ENCODE data around the gene ME3. TPM values are rescaled to one million over a fixed set of nuclear protein-coding genes. Genes with fewer than 3 reads are reported as not detected.
A peak's percentile ranks its signal among the peaks of the same experiment; 100 is the strongest.
"Not testable (repeated sequence)": the region's sequence is repeated elsewhere in the genome, so short reads cannot be mapped to it uniquely, and the experiment has no call there.

The ME3 gene
- total RNA-seq, 4 donors from 2014 or later: 30.8 to 54.6 (median 36.7) TPM

DNA sequence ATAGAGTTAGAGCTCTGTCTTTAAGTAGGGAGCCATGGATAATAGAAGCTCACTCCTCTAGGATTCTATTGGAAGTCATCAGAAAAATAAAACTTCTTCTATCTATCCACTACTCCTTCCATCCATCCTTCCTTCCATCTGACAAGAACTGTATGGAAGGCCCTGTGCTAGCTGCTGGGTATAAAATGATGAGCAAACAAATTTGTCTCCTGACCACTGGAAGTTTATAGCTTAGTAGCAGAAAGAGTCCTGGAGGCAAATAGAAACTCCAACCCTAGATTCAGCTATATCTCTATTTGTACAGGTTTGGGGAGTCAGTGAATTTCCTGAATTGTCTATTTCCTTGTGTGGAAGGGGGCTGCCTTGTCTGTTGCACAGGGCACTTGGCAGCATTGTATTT is 136.6 kb downstream of the ME3 start:
- H3K4me1 ChIP-seq: no peaks in the 10 kb centered on the region
- DNase-seq (ENCODE audit: low spot score in 2 of 2): no peak
- peaks cover 0 to 5% (median 0%) of the 10 kb centered on the region in 4 donors for H3K9me3 ChIP-seq
- peaks cover 0 to 3% (median 0%) of the 10 kb centered on the region in 3 donors for H3K36me3 ChIP-seq
- no peak overlapping the region for H3K4me3 ChIP-seq
- H3K27me3 ChIP-seq: no peaks in the 10 kb centered on the region
- H3K27ac ChIP-seq: no peak overlapping the region
- TF ChIP-seq, protein P1, sequence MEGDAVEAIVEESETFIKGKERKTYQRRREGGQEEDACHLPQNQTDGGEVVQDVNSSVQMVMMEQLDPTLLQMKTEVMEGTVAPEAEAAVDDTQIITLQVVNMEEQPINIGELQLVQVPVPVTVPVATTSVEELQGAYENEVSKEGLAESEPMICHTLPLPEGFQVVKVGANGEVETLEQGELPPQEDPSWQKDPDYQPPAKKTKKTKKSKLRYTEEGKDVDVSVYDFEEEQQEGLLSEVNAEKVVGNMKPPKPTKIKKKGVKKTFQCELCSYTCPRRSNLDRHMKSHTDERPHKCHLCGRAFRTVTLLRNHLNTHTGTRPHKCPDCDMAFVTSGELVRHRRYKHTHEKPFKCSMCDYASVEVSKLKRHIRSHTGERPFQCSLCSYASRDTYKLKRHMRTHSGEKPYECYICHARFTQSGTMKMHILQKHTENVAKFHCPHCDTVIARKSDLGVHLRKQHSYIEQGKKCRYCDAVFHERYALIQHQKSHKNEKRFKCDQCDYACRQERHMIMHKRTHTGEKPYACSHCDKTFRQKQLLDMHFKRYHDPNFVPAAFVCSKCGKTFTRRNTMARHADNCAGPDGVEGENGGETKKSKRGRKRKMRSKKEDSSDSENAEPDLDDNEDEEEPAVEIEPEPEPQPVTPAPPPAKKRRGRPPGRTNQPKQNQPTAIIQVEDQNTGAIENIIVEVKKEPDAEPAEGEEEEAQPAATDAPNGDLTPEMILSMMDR (IDR thresholded peaks at IDR 0.05): no peak
- no peak for TF ChIP-seq POLR2A (IDR thresholded peaks at IDR 0.05)
- TF ChIP-seq EP300 (IDR thresholded peaks at IDR 0.05): no peak

- H3K27me3 ChIP-seq: no peaks in the 10 kb centered on the region
- TF ChIP-seq POLR2A (IDR thresholded peaks at IDR 0.05): no peak
- TF ChIP-seq, protein P1 (IDR thresholded peaks at IDR 0.05): no peak
- no peak for TF ChIP-seq EP300 (IDR thresholded peaks at IDR 0.05)
- H3K4me3 ChIP-seq: no peak overlapping the region
- peaks cover 0 to 20% (median 0%) of the 10 kb centered on the region in 4 donors for H3K9me3 ChIP-seq
- peaks cover 0 to 5% (median 0%) of the 10 kb centered on the region in 3 donors for H3K36me3 ChIP-seq
- H3K27ac ChIP-seq: peak overlapping the region in 2 of 4 donors; percentile 46 to 64
- peaks cover 0 to 23% (median 7%) of the 10 kb centered on the region in 4 donors for H3K4me1 ChIP-seq
- 57 to 58% methylated on average over 2 of the region's 2 CpGs for WGBS, 2 donors
- DNase-seq (ENCODE audit: low spot score in 2 of 2): no peak
Observed at GRCh38 chr11:86524620-86525352, 147.6 kb downstream of the ME3 start.

GRCh38 chr11:86523738-86524619 is 148.4 kb downstream of the ME3 start:
- peak overlapping the region in 3 of 4 donors; percentile 32 to 64 (median 46) for H3K27ac ChIP-seq
- peaks cover 0 to 5% (median 0%) of the 10 kb centered on the region in 3 donors for H3K36me3 ChIP-seq
- WGBS, 2 donors: 39 to 44% methylated on average over 5 of the region's 5 CpGs

DNA sequence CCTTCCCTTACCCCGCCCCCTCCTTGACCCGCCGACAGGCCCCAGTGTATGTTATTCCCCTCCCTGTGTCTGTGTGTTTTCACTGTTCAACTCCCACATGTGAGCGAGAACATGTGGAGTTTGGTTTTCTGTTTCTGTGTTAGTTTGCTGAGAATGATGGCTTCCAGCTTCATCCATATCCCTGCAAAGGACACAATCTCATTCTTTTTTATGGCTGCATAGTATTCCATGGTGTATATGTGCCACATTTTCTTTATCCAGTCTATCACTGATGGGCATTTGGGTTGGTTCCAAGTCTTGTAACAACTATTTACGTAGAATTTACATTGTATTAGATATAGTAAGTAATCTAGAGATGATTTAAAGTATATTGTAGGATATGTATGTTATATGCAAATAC is 149.9 kb downstream of the ME3 start:
- H3K36me3 ChIP-seq; H3K27ac ChIP-seq; DNase-seq (ENCODE audit: low spot score in 2 of 2); H3K4me3 ChIP-seq; H3K27me3 ChIP-seq: not testable (repeated sequence)
- Histone ChIP-seq H3K4me1 (peaks cover 0 to 38% (median 12%) of the 10 kb centered on the region in 4 donors), H3K9me3 (peaks cover 0 to 16% (median 0%) of the 10 kb centered on the region in 4 donors)
- WGBS, 2 donors: 93 to 96% methylated on average over 5 of the region's 5 CpGs

More at GRCh38 chr11:86523738-86524619, 148.4 kb downstream of the ME3 start:
- Histone ChIP-seq H3K4me3 (no peak overlapping the region), H3K9me3 (peaks cover 0 to 20% (median 0%) of the 10 kb centered on the region in 4 donors), H3K27me3 (no peaks in the 10 kb centered on the region), H3K4me1 (peaks cover 0 to 31% (median 10%) of the 10 kb centered on the region in 4 donors)
- no peak for DNase-seq (ENCODE audit: low spot score in 2 of 2)
- no peak for TF ChIP-seq POLR2A (IDR thresholded peaks at IDR 0.05)
- TF ChIP-seq, protein P1 (IDR thresholded peaks at IDR 0.05): no peak
- TF ChIP-seq EP300 (IDR thresholded peaks at IDR 0.05): peak in 1 of 2 donors; percentile 27

DNA sequence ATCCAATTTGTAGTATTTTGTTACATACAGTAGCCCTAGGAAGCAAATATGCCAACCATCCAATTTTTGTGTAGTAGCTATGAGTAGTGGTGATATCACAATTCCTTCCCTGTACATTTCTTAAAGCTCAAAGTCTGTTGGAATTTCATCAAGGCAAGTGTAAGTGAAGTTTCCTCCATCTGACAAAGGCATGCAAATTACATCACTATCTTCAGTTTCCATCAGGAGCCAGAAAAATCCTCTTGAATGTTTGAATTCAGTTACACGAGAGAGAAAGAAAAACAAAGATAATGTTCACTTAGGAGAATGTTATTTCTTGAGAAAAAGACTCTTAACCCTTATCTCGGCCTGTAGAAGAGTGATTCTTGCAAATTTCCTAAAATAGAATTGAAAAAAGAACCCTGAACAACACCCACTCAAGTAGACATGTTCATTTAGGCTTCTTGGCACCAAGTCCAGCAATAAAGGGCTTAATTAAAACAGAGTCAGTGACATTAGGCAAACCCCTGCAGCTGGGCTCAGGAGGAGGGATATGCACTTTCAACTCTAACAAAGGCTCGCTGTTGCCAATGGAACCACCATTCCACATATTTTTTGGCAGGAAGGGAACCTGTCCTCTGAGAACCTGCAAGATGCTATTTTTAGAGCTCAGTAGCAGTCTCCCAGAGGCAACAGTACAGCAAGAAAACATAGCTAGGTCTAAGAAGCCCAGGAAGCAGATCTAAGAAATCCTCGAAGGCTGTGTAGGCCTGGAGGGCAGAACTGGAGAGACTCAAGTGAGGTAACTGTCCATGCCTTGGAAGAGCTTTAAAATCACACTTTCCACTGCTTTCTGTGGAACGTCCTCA is 153.1 kb downstream of the ME3 start:
- H3K9me3 ChIP-seq: no peaks in the 10 kb centered on the region
- H3K27ac ChIP-seq: peak overlapping the region in 2 of 4 donors; percentile 60 to 63
- no peak overlapping the region for H3K4me3 ChIP-seq
- TF ChIP-seq EP300 (IDR thresholded peaks at IDR 0.05) (no peak), POLR2A (IDR thresholded peaks at IDR 0.05) (no peak)
- TF ChIP-seq, protein P1 (IDR thresholded peaks at IDR 0.05): no peak
- 25 to 27% methylated on average over 5 of the region's 5 CpGs for WGBS, 2 donors
- no peaks in the 10 kb centered on the region for H3K27me3 ChIP-seq
- H3K4me1 ChIP-seq: peaks cover 0 to 49% (median 10%) of the 10 kb centered on the region in 4 donors
- DNase-seq (ENCODE audit: low spot score in 2 of 2): no peak
- no peaks in the 10 kb centered on the region for H3K36me3 ChIP-seq
